Measurements from ENCODE around the gene GALNT17.

GRCh38 chr7:71706597-71706975, 574.6 kb downstream of the GALNT17 start:
- TF ChIP-seq CTCF (IDR thresholded peaks at IDR 0.05): no peak
- TF ChIP-seq POLR2A (IDR thresholded peaks at IDR 0.05): no peak

All from uterus (tissue), 2 donors.